CD4-positive, alpha-beta T cell treated with Interleukin-17A for 4 hours (primary cell): ENCODE data around the gene ING3.

ENCODE experiments used
- DNase-seq: peaks from one replicate; pipeline ENCODE4 v3.0.0-alpha.2; 2020; ENCODE audit warnings: mixed read lengths

Gene ING3

GRCh38 chr7:120950539-120951308 lies at the start of gene ING3:
ING3 (plus strand) TSS chr7:120950777; CDS start chr7:120950897, 120 bp downstream.
- peak; percentile 96 for DNase-seq

GRCh38 chr7:120915314-120916105 lies 35.1 kb upstream of the ING3 start:
- no peak for DNase-seq

DNA sequence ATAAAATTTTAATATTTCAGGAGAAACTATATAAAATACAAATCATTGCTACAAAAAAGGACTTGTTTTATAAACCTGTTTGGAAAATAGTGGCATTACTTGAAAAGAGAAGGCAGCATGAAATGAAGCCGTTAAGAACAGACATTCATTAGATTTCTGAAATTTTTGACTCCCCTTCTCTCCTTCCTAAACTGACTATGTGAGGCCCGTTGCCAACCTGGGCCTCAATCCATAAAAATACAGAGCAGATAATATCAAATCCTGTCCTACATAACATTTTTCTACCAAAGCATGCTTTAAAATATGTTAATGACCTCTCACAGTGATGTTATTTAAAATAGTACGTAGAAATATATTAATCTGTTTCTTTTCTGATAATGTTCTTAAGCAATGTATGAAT lies 34.5 kb upstream of the ING3 start:
- no peak for DNase-seq

- DNase-seq, result no peak
Measured at GRCh38 chr7:120916538-120916937, 34.0 kb upstream of the ING3 start.

DNA sequence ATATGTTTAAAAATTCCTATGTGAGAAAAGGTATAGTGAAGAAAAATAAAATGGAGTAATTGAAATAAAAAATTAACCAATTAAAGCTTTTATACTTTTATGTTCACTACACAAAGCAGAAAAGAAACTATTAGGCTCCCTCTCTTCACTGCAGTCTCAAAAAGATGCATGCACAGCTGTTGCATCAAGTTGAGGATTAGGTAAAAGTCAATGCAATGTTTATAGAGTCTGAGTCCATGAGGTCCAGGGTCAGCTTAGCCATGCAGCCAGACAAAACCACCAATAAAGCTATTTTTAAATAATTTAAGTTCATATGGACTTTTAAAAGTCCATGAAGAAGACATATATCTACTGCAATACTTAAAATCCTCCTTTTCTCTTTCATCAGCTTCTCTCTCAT lies 31.1 kb upstream of the ING3 start:
- no peak for DNase-seq

DNA sequence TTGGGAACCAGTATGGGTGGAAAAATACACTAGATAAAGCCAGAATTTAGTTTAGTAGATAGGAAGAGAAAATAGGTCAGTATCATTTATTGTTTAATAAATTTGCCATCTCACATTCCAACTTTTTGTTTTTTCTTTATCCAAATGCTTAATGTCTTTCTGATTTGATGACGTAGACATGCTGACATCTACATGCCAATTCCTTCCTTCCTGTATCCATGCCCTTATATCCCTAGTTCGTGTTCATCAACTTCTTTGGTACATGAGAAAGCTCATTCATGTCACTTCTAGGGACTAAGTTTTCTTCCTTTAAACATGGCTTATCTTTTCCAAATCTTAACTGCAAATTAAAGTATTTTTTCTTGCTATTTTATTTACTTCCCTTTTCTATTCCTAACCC lies 30.5 kb upstream of the ING3 start:
- DNase-seq, result no peak

GRCh38 chr7:120920591-120921274 lies 29.8 kb upstream of the ING3 start:
- no peak for DNase-seq

- DNase-seq, result no peak
Measured at GRCh38 chr7:120924837-120925236, 25.7 kb upstream of the ING3 start.

DNA sequence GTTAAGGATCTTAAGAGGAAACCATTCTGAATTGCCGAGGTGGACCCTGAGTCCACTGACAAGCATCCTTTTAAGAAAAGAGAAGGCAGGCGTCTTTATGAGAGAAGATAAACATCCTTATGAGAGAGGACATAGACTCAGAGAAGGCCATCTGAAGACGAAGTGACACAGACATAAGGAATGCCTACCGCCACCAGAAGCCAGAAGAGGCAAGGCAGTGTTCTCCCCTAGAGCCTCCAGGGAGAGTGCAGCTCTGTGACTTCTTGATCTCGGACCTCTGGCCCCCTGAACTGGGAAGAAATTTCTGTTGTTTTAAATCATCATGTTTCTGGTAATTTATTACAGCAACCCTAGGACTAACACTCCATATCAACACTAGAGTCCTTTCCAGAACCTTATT lies 25.2 kb upstream of the ING3 start:
- DNase-seq, result no peak

- no peak for DNase-seq
Measured at GRCh38 chr7:120926943-120927346, 23.6 kb upstream of the ING3 start.

DNA sequence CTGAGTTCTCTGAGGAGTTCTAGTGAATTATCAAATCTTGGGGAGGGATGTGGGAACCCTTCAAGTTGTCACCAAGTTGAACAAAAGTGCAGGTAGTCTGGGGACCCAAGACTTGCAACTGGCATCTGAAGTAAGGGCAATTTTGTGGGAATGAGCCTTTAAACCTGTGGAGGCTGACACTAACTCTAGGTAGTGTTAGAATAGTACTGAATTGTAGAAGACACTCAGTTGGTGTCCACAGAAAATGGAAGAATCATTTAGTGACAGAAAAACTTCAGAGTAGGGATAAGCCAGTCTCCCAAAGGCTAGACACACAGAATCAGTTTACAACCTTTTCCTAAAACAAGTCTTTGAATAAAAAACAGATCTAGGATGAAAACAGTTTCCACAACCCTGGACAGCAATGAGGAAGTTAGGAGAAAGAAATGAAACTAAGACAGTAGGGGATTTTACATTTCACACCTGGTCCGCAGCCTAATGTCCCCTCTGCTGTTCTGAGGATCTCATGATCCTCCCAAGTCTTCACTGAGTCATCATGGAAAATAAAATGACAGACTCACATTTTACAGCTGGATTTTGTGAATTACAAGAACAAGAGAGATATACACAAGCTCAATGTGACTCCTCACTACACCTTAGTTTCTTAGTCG lies 23.0 kb upstream of the ING3 start:
- no peak for DNase-seq

DNA sequence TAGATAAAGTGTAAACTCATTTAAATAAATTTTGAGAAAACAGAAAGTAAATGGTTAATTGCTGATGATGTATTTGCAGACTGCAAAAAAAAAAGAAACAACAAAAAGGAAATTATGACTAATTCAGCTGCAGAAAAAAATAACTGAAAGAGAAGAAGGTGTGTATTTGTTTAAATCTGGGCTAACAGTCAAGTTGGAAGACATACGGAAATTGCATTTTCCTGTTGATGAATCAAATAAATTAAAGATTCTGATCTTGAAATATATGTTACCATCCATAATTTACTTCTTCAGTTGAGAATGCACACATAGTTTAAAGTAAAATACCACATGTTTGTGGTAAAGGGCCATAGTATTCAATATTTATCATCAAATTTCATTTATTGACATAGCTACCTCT lies 19.3 kb upstream of the ING3 start:
- DNase-seq, result no peak

- DNase-seq, result no peak
Measured at GRCh38 chr7:120933475-120933874, 17.1 kb upstream of the ING3 start.

DNA sequence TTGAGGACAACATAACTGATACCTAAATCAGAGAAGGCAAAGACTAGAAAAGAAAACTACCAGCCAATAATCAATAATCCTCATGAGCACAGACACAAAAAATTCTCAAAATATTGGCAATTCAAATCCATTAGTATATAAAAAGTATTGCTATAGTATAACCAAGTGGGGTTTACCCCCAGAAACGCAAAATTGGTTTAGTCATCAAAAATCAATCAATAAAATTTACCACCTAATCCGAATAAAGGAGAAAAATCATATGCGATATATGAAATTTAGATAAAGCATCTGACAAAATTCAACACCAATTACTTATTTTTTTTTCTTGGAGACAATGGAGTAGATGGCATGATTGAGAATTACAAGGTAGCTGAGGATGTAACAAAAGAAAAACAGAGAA lies 11.2 kb upstream of the ING3 start:
- DNase-seq, result no peak

DNA sequence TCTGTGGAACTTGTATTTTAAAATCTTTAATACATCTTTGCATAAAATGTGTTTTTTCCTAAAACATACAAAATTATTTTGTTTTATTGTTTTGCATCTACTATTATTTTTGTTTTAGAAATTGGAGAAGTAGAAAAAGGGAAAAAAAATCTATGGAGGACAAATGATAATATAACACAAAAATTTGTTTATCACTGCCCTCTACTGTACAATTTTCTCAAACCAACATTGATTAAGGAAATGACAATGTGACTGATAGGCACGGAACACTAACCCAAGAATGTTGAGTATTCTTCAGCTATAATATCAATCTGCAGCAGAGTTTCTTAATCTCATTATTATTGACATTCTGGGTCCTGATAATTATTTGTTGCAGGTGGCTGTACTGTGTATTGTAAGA lies 9.5 kb upstream of the ING3 start:
- DNase-seq, result no peak

- DNase-seq, result no peak
Measured at GRCh38 chr7:120941856-120942255, 8.7 kb upstream of the ING3 start.

- no peak for DNase-seq
Measured at GRCh38 chr7:120942861-120943260, 7.7 kb upstream of the ING3 start.

DNA sequence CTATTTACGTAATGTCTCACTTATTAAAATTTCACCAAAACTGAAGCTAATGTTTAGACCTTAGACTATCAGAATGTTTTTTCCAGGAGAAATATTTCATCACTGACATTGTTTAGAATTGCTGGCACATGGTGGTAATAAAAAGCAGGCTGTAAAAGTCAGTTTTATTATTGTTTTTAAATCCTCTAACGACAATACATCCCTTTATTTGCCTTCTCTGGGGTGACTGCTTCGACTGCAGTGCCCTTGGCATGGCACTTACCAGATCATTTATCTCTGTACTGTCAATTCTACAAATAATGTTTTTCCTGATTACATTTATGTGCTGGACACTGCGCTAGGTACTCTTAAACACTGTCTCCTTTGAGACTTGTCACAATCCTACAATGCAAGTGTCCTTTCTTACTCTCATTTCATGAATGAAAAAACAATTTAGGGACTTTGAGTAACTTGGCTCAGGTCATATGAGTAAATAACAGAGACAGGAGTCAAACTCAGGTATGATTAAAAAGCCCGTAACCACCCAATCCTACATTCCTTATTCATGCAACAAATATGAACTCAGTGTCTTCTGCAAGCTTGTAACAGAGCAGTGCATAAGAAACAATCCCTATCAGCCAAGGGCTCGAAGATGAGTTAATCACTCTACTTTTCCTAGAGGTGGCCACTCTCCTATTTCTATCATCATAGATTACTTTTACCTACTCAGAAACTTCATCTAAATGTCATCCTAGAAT lies 5.6 kb upstream of the ING3 start:
- DNase-seq, result no peak

DNA sequence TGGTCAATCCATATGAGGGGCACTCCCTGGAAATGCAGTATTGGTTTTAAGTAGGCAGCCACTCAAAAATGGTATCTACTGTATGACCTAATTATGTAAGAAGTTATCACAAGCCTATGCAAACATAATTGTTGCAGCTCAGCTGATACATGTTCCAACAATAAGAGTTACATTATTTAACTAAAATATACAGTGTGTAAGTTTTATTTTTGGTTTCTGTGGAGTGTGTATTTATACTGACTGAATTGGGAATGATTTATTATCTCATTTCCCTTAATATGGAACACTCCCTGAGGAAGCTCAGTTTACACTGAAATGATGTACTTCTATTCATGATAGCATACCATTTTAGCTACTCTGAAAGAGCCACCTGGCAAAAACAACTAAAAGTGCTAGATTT lies 2.6 kb upstream of the ING3 start:
- DNase-seq, result no peak

DNA sequence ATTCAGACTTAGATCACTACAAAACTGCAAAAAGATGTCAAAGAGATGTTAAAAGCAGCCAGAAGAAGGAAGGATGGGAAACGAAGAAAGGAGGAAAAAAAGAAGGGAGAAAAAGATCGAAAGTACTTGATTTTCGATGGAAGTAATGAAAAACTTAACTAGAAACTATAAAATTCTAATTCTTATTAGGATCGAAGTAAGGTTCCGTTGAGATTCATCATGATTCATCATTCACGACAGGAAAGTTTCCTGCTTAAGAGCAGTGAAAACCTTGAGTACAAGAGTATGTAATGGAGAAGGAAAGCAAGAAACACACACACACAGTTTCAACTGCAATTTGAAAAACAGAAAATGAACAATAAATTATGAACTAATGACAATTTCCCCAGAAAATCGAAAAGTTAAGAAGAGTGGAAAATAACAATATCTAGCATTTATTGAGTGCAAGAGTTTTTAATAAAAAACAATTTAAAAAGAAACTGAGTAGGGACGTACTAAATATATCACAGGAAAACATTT lies 1.1 kb upstream of the ING3 start:
- DNase-seq, result no peak

- DNase-seq, result no peak
Measured at GRCh38 chr7:120949998-120950538, 509 bp upstream of the ING3 start.

GRCh38 chr7:120951309-120951699 lies 727 bp downstream of the ING3 start:
- no peak for DNase-seq
